Ovary (tissue), 3 donors: ENCODE measurements around the gene WDR73.

ENCODE experiments used
- CTCF ChIP-seq, 3 donors: fragments of 450-650 bp in 2 of 3; fragments of 200-600 bp in 1 of 3; IDR thresholded peaks; one replicate each; pipeline versions ENCODE4 v1.5.1 to v1.8.0; 2016 to 2022; ENCODE audit warnings: antibody characterized with exemption in 3 of 3, mild to moderate bottlenecking in 1 of 3
- POLR2A ChIP-seq: fragments of 450-650 bp; IDR thresholded peaks from one replicate; pipeline ENCODE4 v1.6.1; 2017; ENCODE audit warnings: antibody characterized with exemption, mild to moderate bottlenecking, moderate library complexity
- donor health status: DM: no; HTN: no; CAD: no.

- TF ChIP-seq CTCF (IDR thresholded peaks at IDR 0.05) (no peak), POLR2A (no peak)
Observed at GRCh38 chr15:84634228-84634837, 19.8 kb downstream of the WDR73 start.
